SU-DHL-6 (cell line): ENCODE measurements around the gene PRPS1L1.

Experiments
- H2AFZ ChIP-seq: fragments of 200-600 bp; sonication (generic); 2 replicates; pipeline ENCODE4 v1.6.1; 2014; ENCODE audit warnings: low read depth, mild to moderate bottlenecking, moderate library complexity, mixed read lengths, antibody characterized with exemption, low read length; ENCODE audit not compliant: severe bottlenecking
- H3F3A ChIP-seq: fragments of 200-600 bp; shearing (Covaris generic); 2 replicates; pipeline ENCODE4 v1.6.0; 2016; ENCODE audit warnings: antibody characterized with exemption, mild to moderate bottlenecking; ENCODE audit not compliant: insufficient read depth
- H3K27ac ChIP-seq: fragments of 200-600 bp; sonication (generic); 2 replicates; pipeline ENCODE4 v1.5.1; 2016; ENCODE audit warnings: low read depth, mild to moderate bottlenecking, low read length, moderate library complexity, mixed read lengths
- H3K27me3 ChIP-seq: fragments of 200-600 bp; sonication (generic), shearing (Covaris generic); 2 replicates; pipeline ENCODE4 v1.6.0; 2014; ENCODE audit warnings: mild to moderate bottlenecking, low read length
- H3K36me3 ChIP-seq: fragments of 200-600 bp; sonication (generic); 2 replicates; pipeline ENCODE4 v1.6.1; 2014; ENCODE audit warnings: mild to moderate bottlenecking, low read length, mixed read lengths
- H3K4me2 ChIP-seq: fragments of 300-600, 200-600 bp; shearing (Covaris generic), sonication (generic); 2 replicates; pipeline ENCODE4 v1.6.0; 2014; ENCODE audit warnings: low read length, low read depth, mild to moderate bottlenecking; ENCODE audit not compliant: poor library complexity, severe bottlenecking
- H3K4me3 ChIP-seq: fragments of 200-600 bp; sonication (generic); 2 replicates; pipeline ENCODE4 v1.5.1; 2014; ENCODE audit warnings: antibody characterized with exemption, low read length, mild to moderate bottlenecking, mixed read lengths; ENCODE audit not compliant: insufficient read depth, poor library complexity, severe bottlenecking
- H3K79me2 ChIP-seq: fragments of 200-600 bp; sonication (generic); 2 replicates; pipeline ENCODE4 v1.6.1; 2014; ENCODE audit warnings: mild to moderate bottlenecking, low read length, moderate library complexity; ENCODE audit not compliant: insufficient read depth
- H3K9ac ChIP-seq: fragments of 200-600 bp; sonication (generic); 2 replicates; pipeline ENCODE4 v1.7.0; 2014; ENCODE audit warnings: mild to moderate bottlenecking, low read length
- H3K9me2 ChIP-seq: fragments of 200-600 bp; sonication (generic); replicated peaks from 2 replicates; pipeline ENCODE4 v1.6.1; 2014; ENCODE audit warnings: low read length; ENCODE audit not compliant: insufficient read depth
- H3K9me3 ChIP-seq: fragments of 200-600 bp; sonication (generic); 2 replicates; pipeline ENCODE4 v1.6.1; 2014; ENCODE audit warnings: low read length, mixed read lengths; ENCODE audit not compliant: insufficient read depth
- H4K20me1 ChIP-seq: fragments of 200-600 bp; sonication (generic); 2 replicates; pipeline ENCODE4 v1.6.1; 2014; ENCODE audit warnings: low read depth, mild to moderate bottlenecking, antibody characterized with exemption, low read length, moderate library complexity, mixed read lengths
- CTCF ChIP-seq: fragments of 200-600 bp; sonication (generic); IDR thresholded peaks from one replicate; pipeline ENCODE4 v1.5.1; 2017; ENCODE audit warnings: antibody characterized with exemption, mild to moderate bottlenecking, low read length, moderate library complexity; ENCODE audit not compliant: insufficient read depth, poor library complexity, severe bottlenecking
- EZH2phosphoT487 ChIP-seq: fragments of 200-600 bp; sonication (generic), shearing (Covaris generic); conservative IDR thresholded peaks from 2 replicates; pipeline ENCODE4 v1.6.1; 2018; ENCODE audit warnings: mild to moderate bottlenecking, antibody characterized with exemption, low read length, moderate library complexity, mixed read lengths

PRPS1L1 gene

GRCh38 chr7:17991866-17992648, 35.6 kb downstream of the PRPS1L1 start:
- Histone ChIP-seq H3K9me3 (no peaks in the 10 kb centered on the region), H3K27me3 (no peaks in the 10 kb centered on the region), H3F3A (no peaks in the 10 kb centered on the region), H3K27ac (no peak overlapping the region), H2AFZ (no peak overlapping the region), H3K9ac (no peak overlapping the region), H4K20me1 (no peaks in the 10 kb centered on the region), H3K4me3 (no peak overlapping the region), H3K36me3 (no peaks in the 10 kb centered on the region), H3K4me2 (no peak overlapping the region), H3K79me2 (no peaks in the 10 kb centered on the region), H3K9me2 (no peaks in the 10 kb centered on the region)
- TF ChIP-seq EZH2phosphoT487, result no peak
- TF ChIP-seq CTCF, result peak; percentile 54

GRCh38 chr7:17990761-17991160, 36.9 kb downstream of the PRPS1L1 start:
- no peaks in the 10 kb centered on the region for H3K9me3 ChIP-seq
- H4K20me1 ChIP-seq, result no peaks in the 10 kb centered on the region
- H3K79me2 ChIP-seq, result no peaks in the 10 kb centered on the region
- H3K27ac ChIP-seq, result no peak overlapping the region
- H3K9ac ChIP-seq, result no peak overlapping the region
- H3K4me3 ChIP-seq, result no peak overlapping the region
- H2AFZ ChIP-seq, result no peak overlapping the region
- no peaks in the 10 kb centered on the region for H3K36me3 ChIP-seq
- H3K9me2 ChIP-seq, result no peaks in the 10 kb centered on the region
- no peaks in the 10 kb centered on the region for H3K27me3 ChIP-seq
- no peaks in the 10 kb centered on the region for H3F3A ChIP-seq
- no peak for TF ChIP-seq CTCF
- TF ChIP-seq EZH2phosphoT487, result no peak
- H3K4me2 ChIP-seq, result no peak overlapping the region

- Histone ChIP-seq H3K9me2 (no peaks in the 10 kb centered on the region), H3K27me3 (no peaks in the 10 kb centered on the region), H3K4me3 (no peak overlapping the region), H4K20me1 (no peaks in the 10 kb centered on the region), H2AFZ (no peak overlapping the region), H3K9me3 (no peaks in the 10 kb centered on the region), H3K9ac (no peak overlapping the region), H3K4me2 (no peak overlapping the region), H3K36me3 (no peaks in the 10 kb centered on the region), H3F3A (no peaks in the 10 kb centered on the region), H3K27ac (no peak overlapping the region), H3K79me2 (no peaks in the 10 kb centered on the region)
- no peak for TF ChIP-seq EZH2phosphoT487
- TF ChIP-seq CTCF, result no peak
These were observed 38.1 kb downstream of the PRPS1L1 start for GRCh38 chr7:17989546-17989945.
